ENCODE measurements around the gene HLCS. TPM values are rescaled to one million over a fixed set of nuclear protein-coding genes. Genes with fewer than 3 reads are reported as not detected.
A peak's percentile ranks its signal among the peaks of the same experiment; 100 is the strongest.

HLCS gene
- total and polyA plus RNA-seq, 4 experiments from 2014 or later: 8.3 to 14.7 (median 11.3) TPM

DNA sequence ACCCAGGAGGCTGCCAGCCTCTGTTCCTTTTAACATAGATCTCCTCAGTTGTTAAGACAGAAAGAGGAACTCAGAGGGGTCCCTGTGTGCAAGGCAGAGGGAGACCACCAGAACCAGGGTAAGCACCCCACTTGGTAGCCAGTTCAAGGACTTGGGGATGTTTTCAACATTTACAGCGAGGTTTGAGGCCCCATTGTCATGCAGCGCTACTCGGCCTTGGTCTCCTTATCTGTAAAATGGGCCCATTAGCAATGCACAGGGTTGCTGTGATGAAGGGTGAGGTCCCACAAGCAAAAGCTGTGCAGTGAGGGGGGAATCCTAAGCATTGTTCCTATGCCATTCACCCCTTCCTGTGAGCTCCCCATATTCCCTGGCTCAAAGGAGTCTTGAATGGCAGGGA is 263.3 kb downstream of the HLCS start:
- H3K27me3 ChIP-seq (ENCODE audit: insufficient read depth, low read length): peaks cover 33% of the 10 kb centered on the region
- POLR2A ChIA-PET (ENCODE audit: partially characterized antibody): no interaction called here

DNA sequence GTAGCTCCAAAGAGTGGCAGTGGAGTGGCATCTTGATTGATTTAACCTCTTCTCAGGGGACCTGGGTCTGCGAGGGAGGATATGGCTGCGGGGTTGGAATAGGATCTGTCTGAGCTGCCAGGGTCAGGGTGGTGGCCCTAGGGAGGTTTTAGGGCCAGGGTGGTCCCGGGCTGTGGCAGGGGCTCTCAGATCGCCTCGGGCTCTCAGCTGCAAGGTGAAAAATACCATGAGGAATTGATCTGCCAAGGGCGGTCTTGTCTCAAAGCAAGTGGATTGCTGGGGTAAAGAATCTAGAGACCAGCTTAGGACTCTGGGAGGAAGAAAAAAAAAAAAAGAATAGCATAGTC is 263.9 kb downstream of the HLCS start:
- intact Hi-C loops (cut with micrococcal nuclease): no loop called here
- no peak overlapping the region for H3K27ac Mint-ChIP-seq
- no peaks in the 10 kb centered on the region for H3K36me3 ChIP-seq (ENCODE audit: insufficient read depth, low read length)
- no peaks in the 10 kb centered on the region for H3K36me3 Mint-ChIP-seq
- no peak for DNase-seq
- H3K4me1 Mint-ChIP-seq: peaks cover 13 to 44% (median 31%) of the 10 kb centered on the region in 4 donors
- ChIA-PET CTCF (ENCODE audit: partially characterized antibody) (interaction anchor here (2.4 kb wide), 1 partner anchor 72 kb away, joined by 5 read pairs; no protein-coding TSS in a partner anchor), POLR2A (ENCODE audit: partially characterized antibody) (no interaction called here)
- peaks cover 52 to 57% of the 10 kb centered on the region in 2 donors for H3K27me3 Mint-ChIP-seq
- no peaks in the 10 kb centered on the region for H3K9me3 ChIP-seq (ENCODE audit: control insufficient read depth in 1 of 2, low read length in 2 of 2)
- H3K27ac ChIP-seq (ENCODE audit: low read depth, low read length): no peak overlapping the region
- no peaks in the 10 kb centered on the region for H3K9me3 Mint-ChIP-seq
- peak overlapping the region in 2 of 8 donors; percentile 25 to 31 for H3K4me3 Mint-ChIP-seq
- H3K4me1 ChIP-seq (ENCODE audit: insufficient read depth, low read length): peaks cover 36% of the 10 kb centered on the region
- no peak overlapping the region for H3K4me3 ChIP-seq (ENCODE audit: low read length in 2 of 2)
- peaks cover 32% of the 10 kb centered on the region for H3K27me3 ChIP-seq (ENCODE audit: insufficient read depth, low read length)

More for the DNA sequence above, 263.3 kb downstream of the HLCS start:
- H3K4me1 Mint-ChIP-seq: peaks cover 13 to 44% (median 31%) of the 10 kb centered on the region in 4 donors
- H3K9me3 Mint-ChIP-seq: no peaks in the 10 kb centered on the region
- H3K4me3 ChIP-seq (ENCODE audit: low read length in 2 of 2): no peak overlapping the region
- H3K27ac Mint-ChIP-seq: no peak overlapping the region
- no peak overlapping the region for H3K27ac ChIP-seq (ENCODE audit: low read depth, low read length)
- peaks cover 36% of the 10 kb centered on the region for H3K4me1 ChIP-seq (ENCODE audit: insufficient read depth, low read length)
- H3K27me3 Mint-ChIP-seq: peaks cover 52 to 58% of the 10 kb centered on the region in 2 donors
- no peaks in the 10 kb centered on the region for H3K36me3 Mint-ChIP-seq
- no peaks in the 10 kb centered on the region for H3K9me3 ChIP-seq (ENCODE audit: control insufficient read depth in 1 of 2, low read length in 2 of 2)
- CTCF ChIA-PET (ENCODE audit: partially characterized antibody): interaction anchor here (2.4 kb wide), 1 partner anchor 72 kb away, joined by 5 read pairs; no protein-coding TSS in a partner anchor
- DNase-seq: no peak
- H3K36me3 ChIP-seq (ENCODE audit: insufficient read depth, low read length): no peaks in the 10 kb centered on the region
- intact Hi-C loops (cut with micrococcal nuclease): no loop called here
- H3K4me3 Mint-ChIP-seq: peak overlapping the region in 2 of 8 donors; percentile 7 to 43

- no peaks in the 10 kb centered on the region for H3K9me3 ChIP-seq (ENCODE audit: control insufficient read depth in 1 of 2, low read length in 2 of 2)
- no peak overlapping the region for H3K27ac ChIP-seq (ENCODE audit: low read depth, low read length)
- H3K4me3 ChIP-seq (ENCODE audit: low read length in 2 of 2): no peak overlapping the region
- Mint-ChIP-seq H3K36me3 (no peaks in the 10 kb centered on the region), H3K9me3 (no peaks in the 10 kb centered on the region), H3K4me3 (peak overlapping the region in 5 of 8 donors; percentile 17 to 74 (median 31)), H3K27ac (peak overlapping the region in 1 of 7 donors; percentile 11), H3K4me1 (peaks cover 13 to 40% (median 29%) of the 10 kb centered on the region in 4 donors), H3K27me3 (peaks cover 49 to 53% of the 10 kb centered on the region in 2 donors)
- ChIA-PET CTCF (ENCODE audit: partially characterized antibody) (interaction anchor here (2.4 kb wide), 1 partner anchor 71 kb away, joined by 5 read pairs; no protein-coding TSS in a partner anchor), POLR2A (ENCODE audit: partially characterized antibody) (no interaction called here)
- peaks cover 28% of the 10 kb centered on the region for H3K27me3 ChIP-seq (ENCODE audit: insufficient read depth, low read length)
- intact Hi-C loops (cut with micrococcal nuclease): no loop called here
- no peak for DNase-seq
- H3K36me3 ChIP-seq (ENCODE audit: insufficient read depth, low read length): no peaks in the 10 kb centered on the region
- H3K4me1 ChIP-seq (ENCODE audit: insufficient read depth, low read length): peaks cover 31% of the 10 kb centered on the region
Observed at GRCh38 chr21:36701756-36702621, 264.5 kb downstream of the HLCS start.

GRCh38 chr21:36700971-36701755 is 265.3 kb downstream of the HLCS start:
- no peaks in the 10 kb centered on the region for H3K36me3 ChIP-seq (ENCODE audit: insufficient read depth, low read length)
- DNase-seq: no peak
- H3K4me1 Mint-ChIP-seq: peaks cover 10 to 32% (median 21%) of the 10 kb centered on the region in 4 donors
- no peaks in the 10 kb centered on the region for H3K36me3 Mint-ChIP-seq
- ChIA-PET CTCF (ENCODE audit: partially characterized antibody) (interaction anchor here (2.4 kb wide), 1 partner anchor 70 kb away, joined by 5 read pairs; no protein-coding TSS in a partner anchor), POLR2A (ENCODE audit: partially characterized antibody) (no interaction called here)
- H3K9me3 Mint-ChIP-seq: no peaks in the 10 kb centered on the region
- H3K4me1 ChIP-seq (ENCODE audit: insufficient read depth, low read length): peaks cover 23% of the 10 kb centered on the region
- no peak overlapping the region for H3K27ac Mint-ChIP-seq
- H3K27ac ChIP-seq (ENCODE audit: low read depth, low read length): no peak overlapping the region
- H3K4me3 ChIP-seq (ENCODE audit: low read length in 2 of 2): no peak overlapping the region
- peak overlapping the region in 5 of 8 donors; percentile 17 to 74 (median 31) for H3K4me3 Mint-ChIP-seq
- peaks cover 29% of the 10 kb centered on the region for H3K27me3 ChIP-seq (ENCODE audit: insufficient read depth, low read length)
- peaks cover 44 to 53% of the 10 kb centered on the region in 2 donors for H3K27me3 Mint-ChIP-seq
- H3K9me3 ChIP-seq (ENCODE audit: control insufficient read depth in 1 of 2, low read length in 2 of 2): no peaks in the 10 kb centered on the region
- intact Hi-C loops (cut with micrococcal nuclease): no loop called here

Other genes starting within 250 kb of the HLCS start
- gene RIPPLY3, start 40.0 kb upstream of the HLCS start, total RNA-seq: not detected
- not detected for gene RIPPLY3, start 40.0 kb upstream of the HLCS start, polyA plus RNA-seq
- 10 to 100 TPM; 17.2 to 19.7 TPM for gene PIGP, start 106.4 kb upstream of the HLCS start, total RNA-seq
- gene PIGP, start 106.4 kb upstream of the HLCS start, polyA plus RNA-seq: 10 to 100 TPM; 31.4 to 31.5 TPM
- gene TTC3, start 106.6 kb upstream of the HLCS start, total RNA-seq: 100 to 1,000 TPM; 163 to 171 TPM
- gene TTC3, start 106.6 kb upstream of the HLCS start, polyA plus RNA-seq: 100 to 1,000 TPM in 1 of 2 donors, 10 to 100 TPM in 1; 36.4 to 109 TPM

All from CD4-positive, alpha-beta memory T cell (primary cell).